ENCODE results near the gene STPG1.
A peak's percentile ranks its signal among the peaks of the same experiment; 100 is the strongest.

Gene STPG1

DNA sequence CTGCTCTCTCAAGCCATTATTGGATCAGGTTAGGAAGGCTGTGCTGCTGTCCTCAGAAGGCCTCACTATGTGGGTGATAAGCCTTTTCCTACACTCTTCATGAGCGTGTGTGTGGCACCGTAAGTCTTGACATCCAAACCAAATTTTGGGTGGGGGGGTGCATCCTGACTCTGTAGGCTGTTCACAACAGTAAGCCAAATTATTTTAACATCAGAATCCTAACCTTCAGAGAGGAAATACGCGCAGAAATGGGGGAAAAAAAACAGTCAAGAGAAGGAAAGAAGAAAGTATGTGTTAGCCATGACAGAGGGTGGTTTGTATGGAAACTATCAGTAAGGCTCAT lies 21.0 kb downstream of the STPG1 start:
- DNase-seq, result no peak

DNA sequence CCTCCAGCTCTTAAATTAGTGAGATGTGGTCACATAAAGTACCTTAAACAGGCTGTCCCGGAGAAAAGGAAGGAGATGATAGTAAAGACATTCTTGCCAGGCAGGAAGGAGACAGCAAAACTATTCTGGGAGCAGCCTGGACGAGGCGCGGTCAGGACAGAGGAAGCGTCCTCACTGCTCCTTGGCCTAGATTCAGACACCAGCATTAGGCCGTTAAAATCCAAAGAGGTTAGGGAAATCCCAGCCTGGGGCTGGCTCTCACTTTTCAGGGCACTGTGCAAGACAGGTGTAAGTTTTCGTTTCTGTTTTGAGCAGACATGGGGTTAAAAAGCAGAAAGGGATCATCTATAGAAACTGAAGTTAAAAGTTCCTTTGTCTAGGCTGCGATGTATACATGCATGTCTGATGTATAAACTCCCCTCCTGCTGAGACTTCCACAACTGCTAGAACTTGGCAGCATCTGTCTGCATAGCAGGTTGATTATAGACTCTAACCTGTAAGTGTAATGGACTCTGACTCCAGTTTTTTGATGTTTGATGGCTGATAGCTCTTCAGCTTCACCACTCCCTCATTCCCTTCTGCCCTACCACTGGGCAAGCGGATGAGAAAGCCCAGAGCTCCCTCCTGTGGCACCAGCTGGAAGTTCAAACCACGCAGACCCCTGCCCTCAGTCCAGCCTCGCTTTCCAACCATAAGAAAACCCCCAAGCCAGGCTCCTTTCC lies 21.5 kb downstream of the STPG1 start:
- peak; percentile 79 for DNase-seq

DNA sequence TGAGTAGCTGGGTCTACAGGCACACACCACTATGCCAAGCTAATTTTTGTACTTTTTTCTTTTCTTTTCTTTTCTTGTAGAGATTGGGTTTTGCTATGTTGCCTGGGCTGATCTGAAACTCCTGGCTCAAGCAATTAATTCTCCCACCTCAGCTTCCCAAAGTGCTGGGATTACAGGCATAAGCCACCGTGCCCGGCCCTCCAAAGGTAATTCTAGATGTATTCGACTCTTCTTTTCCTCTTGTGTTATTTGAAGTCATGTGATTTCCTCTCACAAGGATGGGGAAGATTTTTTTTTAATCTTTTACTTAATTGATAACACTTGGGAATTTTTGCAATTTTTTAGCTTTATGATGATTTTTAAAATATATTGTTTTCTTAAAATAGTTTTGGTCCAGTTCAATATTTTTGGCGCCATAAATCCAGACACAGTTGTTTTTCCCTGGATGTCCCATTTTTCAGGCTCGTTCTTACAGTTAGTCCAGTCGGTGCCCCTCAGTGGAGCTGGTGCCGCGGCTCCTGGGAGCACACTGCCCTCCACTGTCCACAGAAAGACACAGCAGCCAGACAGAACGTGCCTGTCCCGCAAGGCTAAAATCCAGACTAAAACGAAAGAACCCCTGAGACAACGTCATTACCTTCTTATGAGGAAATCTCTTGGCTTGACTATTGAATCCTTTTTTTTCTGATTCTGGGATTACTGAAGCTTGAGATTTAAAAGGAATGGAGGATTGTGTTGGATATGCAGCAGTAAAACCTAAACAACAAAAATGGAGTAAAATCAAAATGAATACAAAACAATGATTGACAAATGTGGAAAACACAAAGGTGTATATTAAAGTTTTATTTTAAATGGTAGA lies 22.4 kb downstream of the STPG1 start:
- peak; percentile 86 for DNase-seq

GRCh38 chr1:24389231-24389678 lies 24.3 kb downstream of the STPG1 start:
- no peak for DNase-seq

- DNase-seq, result no peak
Measured at GRCh38 chr1:24388331-24388885, 25.2 kb downstream of the STPG1 start.

GRCh38 chr1:24387636-24388175 lies 25.9 kb downstream of the STPG1 start:
- DNase-seq, result no peak

GRCh38 chr1:24386931-24387330 lies 26.7 kb downstream of the STPG1 start:
- no peak for DNase-seq

GRCh38 chr1:24386241-24386640 lies 27.3 kb downstream of the STPG1 start:
- DNase-seq, result no peak

DNA sequence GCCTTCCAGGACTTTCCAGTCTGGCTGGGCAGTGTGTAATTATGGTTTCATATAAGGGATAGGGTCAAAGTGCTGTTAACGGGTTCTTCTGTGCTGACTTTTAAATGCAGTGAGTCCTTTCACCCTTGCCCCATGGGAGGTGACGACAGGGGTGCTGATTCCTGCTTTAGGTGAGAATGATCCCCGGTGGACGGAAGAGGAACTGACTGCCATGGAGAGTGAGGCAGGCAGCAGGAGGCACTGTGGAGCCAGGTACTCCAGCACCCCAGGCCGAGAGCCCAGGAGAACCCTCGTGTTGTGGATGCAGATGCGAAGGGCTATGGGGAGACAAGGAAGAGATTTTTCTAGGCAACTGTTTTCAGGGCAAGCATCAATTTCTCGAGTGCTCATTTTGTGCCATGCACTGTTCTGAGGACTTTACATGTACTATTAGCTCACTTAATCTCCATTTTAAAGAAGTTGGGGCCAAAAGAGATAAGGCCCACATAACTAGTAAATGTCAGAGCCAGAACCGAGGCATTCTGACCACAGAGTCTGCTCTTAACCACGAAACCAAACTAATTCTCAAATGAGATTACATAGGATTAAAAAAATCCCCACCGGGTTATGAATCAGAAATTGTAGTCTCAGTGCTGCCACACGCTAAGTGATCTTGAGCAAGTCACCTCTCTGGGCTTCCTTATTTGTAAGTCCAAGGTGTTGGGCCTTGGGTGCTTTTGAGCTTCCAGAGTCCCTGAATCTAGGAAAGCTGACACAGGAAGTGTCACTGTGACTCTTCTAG lies 28.2 kb downstream of the STPG1 start:
- DNase-seq, result peak; percentile 54

DNA sequence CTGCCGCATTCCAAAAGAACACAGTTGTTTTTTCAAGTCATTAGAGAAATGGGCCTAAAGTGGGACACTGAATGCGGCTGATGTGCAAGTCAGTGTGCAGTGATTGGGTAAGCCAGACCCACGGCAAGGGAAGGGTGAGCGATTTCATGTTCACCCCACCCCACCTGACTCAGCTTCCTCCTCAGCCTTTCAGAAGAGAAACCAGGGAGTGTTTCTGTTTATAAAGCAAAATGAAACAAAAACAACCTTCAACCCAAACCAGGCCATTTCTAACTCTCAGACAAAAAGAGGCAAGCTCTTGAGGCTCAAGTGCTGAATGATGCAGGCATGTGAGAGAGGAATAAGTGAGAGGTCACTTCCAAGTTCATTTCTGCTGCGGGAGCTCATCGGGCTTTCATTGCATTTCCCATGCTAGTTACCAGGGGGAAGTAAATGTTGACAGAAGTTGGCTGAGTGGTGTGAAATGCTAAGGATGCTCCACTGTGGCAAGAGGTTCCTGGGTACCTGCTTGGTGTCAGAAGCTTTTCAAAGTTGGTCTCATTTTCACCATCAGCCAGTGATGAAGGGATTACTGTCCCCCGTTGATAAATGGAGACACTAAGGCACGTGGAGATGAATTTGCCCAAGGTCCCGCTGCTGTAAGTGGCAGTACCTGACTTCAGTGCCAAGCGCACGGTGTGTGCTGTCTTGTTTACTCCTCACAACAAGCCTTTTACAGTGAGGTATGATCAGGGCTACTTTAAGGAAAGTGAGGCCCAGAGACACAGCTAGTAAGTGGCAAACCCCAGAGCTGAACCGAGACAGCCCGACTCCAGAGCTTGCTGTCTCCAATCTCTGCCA lies 29.1 kb downstream of the STPG1 start:
- no peak for DNase-seq

GRCh38 chr1:24383381-24383940 lies 30.1 kb downstream of the STPG1 start:
- no peak for DNase-seq

GRCh38 chr1:24382165-24382577 lies 31.4 kb downstream of the STPG1 start:
- DNase-seq, result no peak

GRCh38 chr1:24381256-24381655 lies 32.3 kb downstream of the STPG1 start:
- DNase-seq, result no peak

- no peak for DNase-seq
Measured at GRCh38 chr1:24380508-24380907, 33.1 kb downstream of the STPG1 start.

DNA sequence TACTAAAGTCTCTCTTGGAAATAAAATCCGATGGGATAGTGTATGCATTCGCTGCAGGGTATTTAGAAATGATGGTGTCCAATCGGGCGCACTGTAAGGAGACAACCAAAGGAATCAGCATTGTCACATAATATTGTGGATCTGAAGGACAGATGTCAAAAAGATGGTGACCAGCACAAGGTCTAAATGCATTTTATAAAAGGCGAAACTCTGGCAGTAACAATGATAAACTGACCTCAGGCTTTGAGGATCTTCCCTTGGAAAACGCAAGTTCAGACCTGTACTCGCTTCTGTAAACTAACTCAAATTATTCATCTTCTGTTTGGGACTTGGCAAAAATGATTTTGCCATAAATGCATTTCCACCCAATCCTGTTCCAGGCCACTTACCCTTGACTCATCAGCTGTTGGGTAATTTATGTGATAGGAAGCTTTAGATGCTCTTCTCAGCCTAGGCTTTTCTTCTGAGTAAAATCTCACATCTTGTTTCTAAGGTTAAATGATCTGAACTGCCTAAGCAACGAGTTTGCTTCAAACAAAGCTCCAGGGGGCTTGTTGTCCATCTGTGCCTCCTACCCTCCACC lies 33.8 kb downstream of the STPG1 start:
- no peak for DNase-seq

GRCh38 chr1:24374891-24375786 lies 38.4 kb downstream of the STPG1 start:
- DNase-seq, result no peak

DNA sequence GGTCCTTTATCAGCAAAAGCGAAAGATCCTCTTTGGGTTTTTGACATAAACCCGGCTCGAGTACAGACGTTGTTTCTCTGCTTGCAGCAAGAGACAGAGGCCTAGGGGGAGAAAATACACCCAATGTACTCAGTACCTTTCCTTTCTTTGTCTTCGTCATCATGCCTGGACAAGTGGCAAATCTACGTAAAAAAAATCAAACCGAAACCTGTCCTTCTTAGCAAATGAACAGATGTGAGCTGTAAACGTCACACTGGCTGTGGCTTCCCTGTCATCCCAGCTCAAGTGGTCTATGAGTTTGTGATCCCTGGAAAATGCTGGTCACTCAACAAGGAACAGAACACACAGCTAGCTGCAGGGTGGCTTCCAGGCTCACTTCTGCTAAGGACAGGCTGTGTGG lies 39.9 kb downstream of the STPG1 start:
- no peak for DNase-seq

DNA sequence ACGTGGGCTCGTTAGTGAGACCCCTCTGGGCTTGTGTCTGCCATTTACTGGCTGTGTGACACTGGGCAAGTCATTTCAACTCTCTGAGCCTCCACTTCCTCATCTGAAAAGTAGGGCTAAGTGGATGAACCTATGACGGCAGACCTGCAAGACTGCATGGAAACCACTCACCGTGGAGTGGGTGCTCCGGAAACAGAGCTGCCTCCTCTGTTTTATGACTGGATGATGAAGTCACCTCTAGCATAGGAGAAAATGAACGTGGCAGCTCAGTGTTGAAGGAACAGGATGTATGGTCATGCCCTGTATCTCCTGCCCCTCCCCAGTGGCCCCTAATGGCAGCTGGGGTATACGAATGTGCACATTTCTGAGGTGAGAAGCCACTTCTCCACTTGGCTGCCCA lies 40.5 kb downstream of the STPG1 start:
- no peak for DNase-seq

- no peak for DNase-seq
Measured at GRCh38 chr1:24369801-24370200, 43.8 kb downstream of the STPG1 start.

DNA sequence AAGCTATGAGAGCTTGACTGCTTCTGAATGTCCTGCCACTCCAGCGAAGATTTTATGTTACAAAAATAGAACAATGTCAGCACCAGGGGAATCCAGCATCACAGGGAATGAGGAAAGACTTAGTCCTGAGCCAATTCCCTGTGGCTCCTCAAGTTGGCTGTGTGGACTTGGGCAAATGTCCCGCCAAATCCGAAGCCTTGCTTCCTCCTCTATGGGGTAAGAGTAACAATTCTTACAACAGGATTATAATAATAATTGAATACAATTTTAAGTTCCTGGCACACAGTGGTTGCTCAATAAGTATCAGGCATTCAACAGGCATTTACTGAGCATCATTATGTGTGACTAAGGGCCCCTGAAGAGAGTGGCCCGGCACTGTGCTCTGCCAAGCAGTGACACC lies 44.4 kb downstream of the STPG1 start:
- no peak for DNase-seq
